Uterus (tissue), 2 donors: ENCODE results near the gene RELL2.

Experiments used
- CTCF ChIP-seq, 4 experiments: fragments of 200-600 bp in 2 of 4; fragments of 450-650 bp in 2 of 4; sonication (generic) in 2 of 4; IDR thresholded peaks; one replicate each; pipeline ENCODE4 v1.5.1; 2016 to 2019; ENCODE audit warnings: antibody characterized with exemption in 4 of 4, mild to moderate bottlenecking in 2 of 4, moderate library complexity in 1 of 4
- POLR2A ChIP-seq, 2 donors: fragments of 450-650 bp; IDR thresholded peaks; one replicate each; pipeline ENCODE4 v1.6.1; 2016; ENCODE audit warnings: antibody characterized with exemption in 2 of 2, mild to moderate bottlenecking in 1 of 2, moderate library complexity in 1 of 2

- TF ChIP-seq CTCF (IDR thresholded peaks at IDR 0.05) (no peak), POLR2A (IDR thresholded peaks at IDR 0.05) (no peak)
Measured at GRCh38 chr5:141649972-141650371, 13.2 kb downstream of the RELL2 start.
